GM12878 (cell line): ENCODE results near the gene FGFBP1. TPM values are rescaled to one million over a fixed set of nuclear protein-coding genes. Genes with fewer than 3 reads are reported as not detected.

Experiments
- ATAC-seq: fragments of 200-7000 bp; cut with Tn5 transposase; 3 replicates; pipeline ENCODE4 v1.9.1; 2020; ENCODE audit warnings: mild to moderate bottlenecking, moderate library complexity
- BruUV-seq: library from RNA; stranded (reverse); fragments of 400-500 nt; replicated peaks from 2 replicates; lab custom pipeline; 2021; lab: Mats Ljungman, UMichigan
- CTCF ChIA-PET: fragments of 300-600 bp; sonication (Branson Sonifier 250); formaldehyde crosslinking; extraction: SDS; loops from one replicate; lab custom pipeline; 2021; ENCODE audit warnings: inconsistent platforms; lab: Yijun Ruan, JAX
- POLR2A ChIA-PET: fragments of 350-600 bp; formaldehyde crosslinking; extraction: SDS; loops from one replicate; lab custom pipeline; 2021; ENCODE audit warnings: inconsistent platforms; lab: Charles Lee
- RAD21 ChIA-PET: fragments of 300-600 bp; sonication (Branson Sonifier 250); formaldehyde crosslinking; loops from one replicate; lab custom pipeline; 2023; ENCODE audit warnings: antibody characterized with exemption; ENCODE audit not compliant: unreplicated experiment; lab: Charles Lee
- SMC1A ChIA-PET: fragments of 300-600 bp; sonication (Branson Sonifier 250); formaldehyde crosslinking; loops from one replicate; lab custom pipeline; 2023; ENCODE audit not compliant: unreplicated experiment, uncharacterized antibody; lab: Charles Lee
- DNase-seq: peaks from one replicate; pipeline ENCODE4 v3.0.0-alpha.2; 2011; ENCODE audit warnings: low read depth, low spot score
- FAIRE-seq: peaks from 3 replicates; lab custom pipeline; 2011; peaks lifted over from hg19 to GRCh38; lab: Jason Lieb, UNC
- H2AFZ ChIP-seq: 2 replicates; pipeline ENCODE4 v1.6.0; 2011; ENCODE audit warnings: low read depth, low read length, control low read depth; ENCODE audit not compliant: control insufficient read depth
- H3K27ac ChIP-seq: 2 replicates; pipeline ENCODE4 v1.5.1; 2011; ENCODE audit warnings: control low read depth; ENCODE audit not compliant: control insufficient read depth, insufficient read depth
- H3K27me3 ChIP-seq, 2 experiments: replicated peaks in 1 of 2; 2 replicates each; pipeline versions ENCODE4 v1.6.0 to v1.6.1; 2011; ENCODE audit warnings: low read length in 1 of 2; ENCODE audit not compliant: control insufficient read depth in 2 of 2, insufficient read depth in 2 of 2
- H3K36me3 ChIP-seq, 2 experiments: 2 replicates each; pipeline ENCODE4 v1.5.1; 2011; ENCODE audit warnings: low read length in 1 of 2; ENCODE audit not compliant: control insufficient read depth in 2 of 2, insufficient read depth in 2 of 2
- H3K4me1 ChIP-seq: 2 replicates; pipeline ENCODE4 v1.6.1; 2011; ENCODE audit warnings: mild to moderate bottlenecking, low read length, moderate library complexity, mixed read lengths; ENCODE audit not compliant: control insufficient read depth, insufficient read depth
- H3K4me2 ChIP-seq: 2 replicates; pipeline ENCODE4 v1.6.0; 2011; ENCODE audit warnings: control low read depth; ENCODE audit not compliant: control insufficient read depth, insufficient read depth
- H3K4me3 ChIP-seq: fragments of 200-600 bp; sonication (generic); 2 replicates; pipeline ENCODE4 v1.5.1; 2016
- H3K79me2 ChIP-seq: 2 replicates; pipeline ENCODE4 v1.6.0; 2011; ENCODE audit warnings: low read length; ENCODE audit not compliant: control insufficient read depth, insufficient read depth
- H3K9ac ChIP-seq: 2 replicates; pipeline ENCODE4 v1.8.0; 2011; ENCODE audit warnings: low read length, control low read depth, mixed read lengths; ENCODE audit not compliant: control insufficient read depth, insufficient read depth
- H3K9me3 ChIP-seq: replicated peaks from 3 replicates; pipeline ENCODE4 v1.5.1; 2011; ENCODE audit warnings: mild to moderate bottlenecking, low read length; ENCODE audit not compliant: control insufficient read depth, insufficient read depth
- H4K20me1 ChIP-seq: 2 replicates; pipeline ENCODE4 v1.6.0; 2011; ENCODE audit not compliant: control insufficient read depth, insufficient read depth
- BRCA1 ChIP-seq: IDR thresholded peaks from 2 replicates; pipeline ENCODE4 v1.6.1; 2011; ENCODE audit warnings: low read depth, low read length, improper control_type of control experiment
- ESRRA ChIP-seq: IDR thresholded peaks from 2 replicates; pipeline ENCODE4 v1.6.1; 2012; ENCODE audit warnings: mild to moderate bottlenecking, low read length, improper control_type of control experiment
- EZH2 ChIP-seq: IDR thresholded peaks from 2 replicates; pipeline ENCODE4 v1.6.1; 2012; ENCODE audit warnings: low read depth, mild to moderate bottlenecking, control low read depth, inconsistent platforms, low read length, borderline replicate concordance; ENCODE audit not compliant: control insufficient read depth
- IKZF1 ChIP-seq: fragments of 450-650 bp; conservative IDR thresholded peaks from 2 replicates; pipeline ENCODE4 v1.6.1; 2017; ENCODE audit warnings: antibody characterized with exemption, mild to moderate bottlenecking
- IKZF2 ChIP-seq, 2 experiments: fragments of 450-650 bp; IDR thresholded peaks; 2 replicates each; pipeline ENCODE4 v1.6.1; 2017; ENCODE audit warnings: mild to moderate bottlenecking in 2 of 2, moderate library complexity in 2 of 2
- MTA2 ChIP-seq: fragments of 450-650 bp; IDR thresholded peaks from 2 replicates; pipeline ENCODE4 v1.6.1; 2016; ENCODE audit warnings: low read depth, mild to moderate bottlenecking, moderate library complexity
- NR2F1 ChIP-seq: fragments of 450-650 bp; conservative IDR thresholded peaks from 2 replicates; pipeline ENCODE4 v1.6.1; 2017; ENCODE audit warnings: mild to moderate bottlenecking
- PAX5 ChIP-seq: IDR thresholded peaks from 2 replicates; pipeline ENCODE4 v1.6.1; 2011; ENCODE audit warnings: low read depth, low read length, borderline replicate concordance
- SREBF1 ChIP-seq: IDR thresholded peaks from 2 replicates; pipeline ENCODE4 v1.6.1; 2012; ENCODE audit warnings: mild to moderate bottlenecking, low read length
- SRF ChIP-seq, 2 experiments: IDR thresholded peaks; 2 replicates each; pipeline ENCODE4 v1.6.1; 2011; ENCODE audit warnings: low read depth in 2 of 2, low read length in 2 of 2, mild to moderate bottlenecking in 1 of 2, moderate library complexity in 1 of 2
- TARDBP ChIP-seq: IDR thresholded peaks from 2 replicates; pipeline ENCODE4 v1.6.1; 2016; ENCODE audit warnings: borderline replicate concordance
- TCF7 ChIP-seq: IDR thresholded peaks from 2 replicates; pipeline ENCODE4 v1.6.1; 2014; ENCODE audit warnings: antibody characterized with exemption, borderline replicate concordance
- WGBS: methylation state at CpG from one replicate; pipeline ENCODE4 v1.1.6; 2016; ENCODE audit warnings: low lambda C conversion rate; ENCODE audit not compliant: insufficient replicate concordance, insufficient coverage; ENCODE audit errors: missing lambda C conversion rate; 5-methylcytosine and 5-hydroxymethylcytosine counted together
- in situ Hi-C: fragments of 300-500 bp; cut with MboI; formaldehyde crosslinking; loops from 9 replicates; pipeline ENCODE4 v1.14.3; 2018; ENCODE audit warnings: mixed read lengths
- intact Hi-C: fragments of 100-400 bp; cut with micrococcal nuclease; formaldehyde crosslinking; loops from one replicate; pipeline ENCODE4 v1.14.2; 2022; ENCODE audit not compliant: unreplicated experiment
- polyA plus RNA-seq, 11 experiments: library from polyadenylated mRNA; depleted of rRNA in 4 of 11; unstranded in 6 of 11; stranded (reverse) in 5 of 11; fragments of >200 nt; fragmentation: Nextera tagmentation in 4 of 11; fragmentation: Illumina TruSeq in 1 of 11; extraction: Ambion mirVana in 4 of 11; extraction: Trizol in 1 of 11; gene quantifications; 1 replicate in 1 of 11; 2 replicates in 10 of 11; pipeline versions ENCODE4 v1.2.1 to v1.2.3, GENCODE V29; 2011 to 2016; ENCODE audit warnings: inconsistent platforms in 2 of 11, missing spikeins in 2 of 11, low read depth in 1 of 11
- total RNA-seq, 4 experiments: library from RNA; depleted of rRNA in 3 of 4; stranded (reverse); fragments of >200 nt in 3 of 4; fragmentation: Illumina TruSeq in 1 of 4; extraction: Trizol in 1 of 4; gene quantifications; 2 replicates each; pipeline versions ENCODE4 v1.2.1 to v1.2.3, GENCODE V29; 2013 to 2021
- TF ChIP-seq, protein P1 (sequence below): fragments of 450-650 bp; IDR thresholded peaks from 2 replicates; pipeline ENCODE4 v1.6.1; 2017; ENCODE audit warnings: mild to moderate bottlenecking, low read depth, inconsistent platforms; ENCODE audit not compliant: poor library complexity, severe bottlenecking
- TF ChIP-seq, protein P2 (sequence below): IDR thresholded peaks from 2 replicates; pipeline ENCODE4 v1.6.1; 2011; ENCODE audit warnings: low read depth, low read length, improper control_type of control experiment, borderline replicate concordance
- TF ChIP-seq, protein P3 (sequence below): fragments of 450-650 bp; IDR thresholded peaks from 2 replicates; pipeline ENCODE4 v1.6.1; 2017; ENCODE audit warnings: mild to moderate bottlenecking, moderate library complexity

The FGFBP1 gene
- total and polyA plus RNA-seq, 10 of the 15 experiments (the other 5 are each of a cell fraction or from before 2014, with no cell fraction given): 0.09 to 0.11 (median 0.09) TPM; not detected in 7

DNA sequence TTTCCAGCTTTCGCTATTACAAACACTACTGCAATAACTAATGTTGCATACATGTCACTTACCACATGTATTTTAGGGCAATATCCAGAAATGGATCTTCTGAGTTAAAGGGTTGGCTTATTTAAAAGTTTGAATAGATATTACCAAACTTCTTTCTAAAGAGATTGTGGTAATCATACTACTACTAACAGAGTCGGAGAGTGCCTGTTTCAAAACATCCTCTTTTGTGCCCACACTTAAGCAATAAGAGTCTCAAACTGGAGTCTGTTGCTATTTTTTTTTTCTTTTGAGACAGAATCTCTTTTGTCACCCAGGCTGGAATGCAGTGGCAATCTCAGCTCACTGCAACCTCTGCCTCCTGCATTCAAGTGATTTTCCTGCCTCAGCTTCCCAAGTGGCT, 35.8 kb downstream of the FGFBP1 start:
- SMC1A ChIA-PET: no interaction called here
- no peak for ATAC-seq

More for the DNA sequence above, 35.8 kb downstream of the FGFBP1 start:
- BruUV-seq: no TSS peak
- no peaks in the 10 kb centered on the region for H4K20me1 ChIP-seq
- no peaks in the 10 kb centered on the region for H3K36me3 ChIP-seq
- no peak overlapping the region for H3K4me2 ChIP-seq
- H3K9ac ChIP-seq: no peak overlapping the region
- CTCF ChIA-PET: interaction anchor here (1.3 kb wide), 2 partner anchors 21 to 97 kb away, joined by 3 to 7 read pairs; no protein-coding TSS in a partner anchor
- H3K27me3 ChIP-seq: no peaks in the 10 kb centered on the region
- H3K79me2 ChIP-seq: no peaks in the 10 kb centered on the region
- WGBS: 47% methylated on average over 2 of the region's 2 CpGs
- H3K4me1 ChIP-seq: no peaks in the 10 kb centered on the region
- intact Hi-C loops (no loop called here), in situ Hi-C loops (no loop called here)
- POLR2A ChIA-PET: no interaction called here
- H3K9me3 ChIP-seq: no peaks in the 10 kb centered on the region; the same call in 2 of the 3 replicates
- no peak for TF ChIP-seq EZH2
- TF ChIP-seq BRCA1: no peak
- no peak for TF ChIP-seq NR2F1
- no peak for TF ChIP-seq TCF7
- no peak for TF ChIP-seq ESRRA
- TF ChIP-seq IKZF2 (IDR thresholded peaks at IDR 0.05): no peak
- TF ChIP-seq PAX5: no peak
- TF ChIP-seq TARDBP: no peak
- TF ChIP-seq, protein P1, sequence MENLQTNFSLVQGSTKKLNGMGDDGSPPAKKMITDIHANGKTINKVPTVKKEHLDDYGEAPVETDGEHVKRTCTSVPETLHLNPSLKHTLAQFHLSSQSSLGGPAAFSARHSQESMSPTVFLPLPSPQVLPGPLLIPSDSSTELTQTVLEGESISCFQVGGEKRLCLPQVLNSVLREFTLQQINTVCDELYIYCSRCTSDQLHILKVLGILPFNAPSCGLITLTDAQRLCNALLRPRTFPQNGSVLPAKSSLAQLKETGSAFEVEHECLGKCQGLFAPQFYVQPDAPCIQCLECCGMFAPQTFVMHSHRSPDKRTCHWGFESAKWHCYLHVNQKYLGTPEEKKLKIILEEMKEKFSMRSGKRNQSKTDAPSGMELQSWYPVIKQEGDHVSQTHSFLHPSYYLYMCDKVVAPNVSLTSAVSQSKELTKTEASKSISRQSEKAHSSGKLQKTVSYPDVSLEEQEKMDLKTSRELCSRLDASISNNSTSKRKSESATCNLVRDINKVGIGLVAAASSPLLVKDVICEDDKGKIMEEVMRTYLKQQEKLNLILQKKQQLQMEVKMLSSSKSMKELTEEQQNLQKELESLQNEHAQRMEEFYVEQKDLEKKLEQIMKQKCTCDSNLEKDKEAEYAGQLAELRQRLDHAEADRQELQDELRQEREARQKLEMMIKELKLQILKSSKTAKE: no peak
- no peak for TF ChIP-seq IKZF1
- TF ChIP-seq MTA2: no peak
- TF ChIP-seq, protein P2, sequence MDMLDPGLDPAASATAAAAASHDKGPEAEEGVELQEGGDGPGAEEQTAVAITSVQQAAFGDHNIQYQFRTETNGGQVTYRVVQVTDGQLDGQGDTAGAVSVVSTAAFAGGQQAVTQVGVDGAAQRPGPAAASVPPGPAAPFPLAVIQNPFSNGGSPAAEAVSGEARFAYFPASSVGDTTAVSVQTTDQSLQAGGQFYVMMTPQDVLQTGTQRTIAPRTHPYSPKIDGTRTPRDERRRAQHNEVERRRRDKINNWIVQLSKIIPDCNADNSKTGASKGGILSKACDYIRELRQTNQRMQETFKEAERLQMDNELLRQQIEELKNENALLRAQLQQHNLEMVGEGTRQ: no peak
- no peak for TF ChIP-seq SRF (IDR thresholded peaks at IDR 0.05; ENCODE audit: low read depth in 2 of 2, low read length in 2 of 2)
- no peak for TF ChIP-seq SREBF1
- TF ChIP-seq, protein P3, sequence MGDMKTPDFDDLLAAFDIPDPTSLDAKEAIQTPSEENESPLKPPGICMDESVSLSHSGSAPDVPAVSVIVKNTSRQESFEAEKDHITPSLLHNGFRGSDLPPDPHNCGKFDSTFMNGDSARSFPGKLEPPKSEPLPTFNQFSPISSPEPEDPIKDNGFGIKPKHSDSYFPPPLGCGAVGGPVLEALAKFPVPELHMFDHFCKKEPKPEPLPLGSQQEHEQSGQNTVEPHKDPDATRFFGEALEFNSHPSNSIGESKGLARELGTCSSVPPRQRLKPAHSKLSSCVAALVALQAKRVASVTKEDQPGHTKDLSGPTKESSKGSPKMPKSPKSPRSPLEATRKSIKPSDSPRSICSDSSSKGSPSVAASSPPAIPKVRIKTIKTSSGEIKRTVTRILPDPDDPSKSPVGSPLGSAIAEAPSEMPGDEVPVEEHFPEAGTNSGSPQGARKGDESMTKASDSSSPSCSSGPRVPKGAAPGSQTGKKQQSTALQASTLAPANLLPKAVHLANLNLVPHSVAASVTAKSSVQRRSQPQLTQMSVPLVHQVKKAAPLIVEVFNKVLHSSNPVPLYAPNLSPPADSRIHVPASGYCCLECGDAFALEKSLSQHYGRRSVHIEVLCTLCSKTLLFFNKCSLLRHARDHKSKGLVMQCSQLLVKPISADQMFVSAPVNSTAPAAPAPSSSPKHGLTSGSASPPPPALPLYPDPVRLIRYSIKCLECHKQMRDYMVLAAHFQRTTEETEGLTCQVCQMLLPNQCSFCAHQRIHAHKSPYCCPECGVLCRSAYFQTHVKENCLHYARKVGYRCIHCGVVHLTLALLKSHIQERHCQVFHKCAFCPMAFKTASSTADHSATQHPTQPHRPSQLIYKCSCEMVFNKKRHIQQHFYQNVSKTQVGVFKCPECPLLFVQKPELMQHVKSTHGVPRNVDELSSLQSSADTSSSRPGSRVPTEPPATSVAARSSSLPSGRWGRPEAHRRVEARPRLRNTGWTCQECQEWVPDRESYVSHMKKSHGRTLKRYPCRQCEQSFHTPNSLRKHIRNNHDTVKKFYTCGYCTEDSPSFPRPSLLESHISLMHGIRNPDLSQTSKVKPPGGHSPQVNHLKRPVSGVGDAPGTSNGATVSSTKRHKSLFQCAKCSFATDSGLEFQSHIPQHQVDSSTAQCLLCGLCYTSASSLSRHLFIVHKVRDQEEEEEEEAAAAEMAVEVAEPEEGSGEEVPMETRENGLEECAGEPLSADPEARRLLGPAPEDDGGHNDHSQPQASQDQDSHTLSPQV: no peak
- FAIRE-seq (no peak), DNase-seq (no peak)
- no peak overlapping the region for H3K27ac ChIP-seq
- no peak overlapping the region for H2AFZ ChIP-seq
- no peak overlapping the region for H3K4me3 ChIP-seq
- RAD21 ChIA-PET: no interaction called here
